GM21526 (cell line): ENCODE results near the gene SPATS2L.

Experiments used
- ATAC-seq: cut with Tn5 transposase; IDR thresholded peaks from one replicate; pipeline ENCODE4 v1.9.1; 2021; ENCODE audit warnings: moderate library complexity; ENCODE audit not compliant: unreplicated experiment, low FRiP score

SPATS2L gene, protein sequence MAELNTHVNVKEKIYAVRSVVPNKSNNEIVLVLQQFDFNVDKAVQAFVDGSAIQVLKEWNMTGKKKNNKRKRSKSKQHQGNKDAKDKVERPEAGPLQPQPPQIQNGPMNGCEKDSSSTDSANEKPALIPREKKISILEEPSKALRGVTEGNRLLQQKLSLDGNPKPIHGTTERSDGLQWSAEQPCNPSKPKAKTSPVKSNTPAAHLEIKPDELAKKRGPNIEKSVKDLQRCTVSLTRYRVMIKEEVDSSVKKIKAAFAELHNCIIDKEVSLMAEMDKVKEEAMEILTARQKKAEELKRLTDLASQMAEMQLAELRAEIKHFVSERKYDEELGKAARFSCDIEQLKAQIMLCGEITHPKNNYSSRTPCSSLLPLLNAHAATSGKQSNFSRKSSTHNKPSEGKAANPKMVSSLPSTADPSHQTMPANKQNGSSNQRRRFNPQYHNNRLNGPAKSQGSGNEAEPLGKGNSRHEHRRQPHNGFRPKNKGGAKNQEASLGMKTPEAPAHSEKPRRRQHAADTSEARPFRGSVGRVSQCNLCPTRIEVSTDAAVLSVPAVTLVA

GRCh38 chr2:200306196-200306930 lies at the start of gene SPATS2L:
SPATS2L (plus strand) TSS chr2:200306693; CDS start chr2:200389245, 82,552 bp downstream.
- ATAC-seq: peak; percentile 54

DNA sequence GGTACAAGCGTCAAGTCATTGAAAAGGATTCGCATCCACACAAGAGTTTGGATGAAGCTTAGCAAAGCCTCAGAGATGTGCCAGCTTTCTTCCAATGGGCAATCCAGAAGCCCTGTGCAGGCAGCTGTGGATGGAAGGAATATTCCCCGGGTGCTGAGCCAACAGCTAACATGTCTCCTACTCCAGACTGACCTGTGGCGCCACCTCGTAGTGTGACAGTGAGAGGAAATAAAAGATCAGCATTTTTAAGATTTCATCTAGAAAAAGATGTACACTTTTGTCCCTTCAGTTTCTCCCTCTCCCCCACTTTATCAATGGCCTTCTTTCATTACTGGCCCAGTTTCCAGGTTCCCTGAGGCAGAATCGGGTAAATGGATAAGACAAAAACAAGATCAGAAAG lies 48.9 kb upstream of the SPATS2L start:
- ATAC-seq: no peak

- ATAC-seq: no peak
Measured at GRCh38 chr2:200258081-200258480, 48.4 kb upstream of the SPATS2L start.

DNA sequence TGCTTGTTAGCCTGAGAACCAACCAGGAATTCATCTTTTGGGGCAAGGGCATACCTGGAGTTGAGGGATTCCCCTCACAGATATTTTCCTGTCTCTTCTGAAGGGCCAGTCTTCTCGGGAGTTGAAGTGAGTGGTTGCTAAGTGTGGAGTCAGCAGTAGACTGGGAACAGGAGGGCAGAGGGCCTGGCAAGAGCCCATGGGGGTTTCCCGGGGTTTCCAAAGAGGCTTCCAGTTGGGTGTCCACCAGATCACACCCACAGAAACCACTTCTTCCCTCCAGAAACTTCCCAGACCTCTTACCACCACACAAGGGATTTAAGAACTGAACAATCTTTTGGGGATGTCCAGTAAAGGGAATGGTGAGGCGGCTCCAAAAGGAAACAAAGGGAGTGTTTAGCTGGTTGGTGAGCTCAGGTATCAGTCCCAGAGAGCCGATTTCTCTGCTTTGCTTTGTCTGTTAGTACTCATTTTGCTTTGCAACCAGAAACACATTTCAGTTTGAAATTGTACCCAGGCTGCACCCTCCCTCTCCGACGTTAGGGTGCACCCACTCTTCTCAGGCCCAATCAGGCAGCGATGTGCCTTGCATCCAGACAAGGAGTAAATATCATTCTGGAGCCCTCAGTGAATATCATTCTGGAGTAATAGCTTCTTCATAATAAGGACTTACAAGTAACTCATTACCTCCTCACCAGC lies 47.5 kb upstream of the SPATS2L start:
- ATAC-seq: no peak

DNA sequence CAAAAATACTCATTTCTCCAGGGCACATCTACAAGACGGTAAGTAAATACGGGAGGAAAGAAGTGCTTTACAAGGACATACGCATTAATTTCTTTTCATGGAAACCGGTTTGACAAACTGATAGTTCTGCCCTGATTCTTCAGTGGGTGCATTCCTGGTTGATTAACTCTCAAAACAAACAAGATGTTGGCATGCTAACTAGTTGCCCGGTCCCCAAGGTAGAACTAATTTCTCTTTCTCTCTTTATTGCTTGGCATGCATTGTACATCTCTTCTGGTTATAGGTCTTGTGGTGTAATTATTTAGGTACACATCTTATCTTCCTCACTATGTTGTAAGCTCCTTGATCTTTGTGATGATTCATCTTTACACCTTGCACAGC lies 46.9 kb upstream of the SPATS2L start:
- ATAC-seq: no peak

GRCh38 chr2:200262047-200262446 lies 44.4 kb upstream of the SPATS2L start:
- ATAC-seq: no peak

DNA sequence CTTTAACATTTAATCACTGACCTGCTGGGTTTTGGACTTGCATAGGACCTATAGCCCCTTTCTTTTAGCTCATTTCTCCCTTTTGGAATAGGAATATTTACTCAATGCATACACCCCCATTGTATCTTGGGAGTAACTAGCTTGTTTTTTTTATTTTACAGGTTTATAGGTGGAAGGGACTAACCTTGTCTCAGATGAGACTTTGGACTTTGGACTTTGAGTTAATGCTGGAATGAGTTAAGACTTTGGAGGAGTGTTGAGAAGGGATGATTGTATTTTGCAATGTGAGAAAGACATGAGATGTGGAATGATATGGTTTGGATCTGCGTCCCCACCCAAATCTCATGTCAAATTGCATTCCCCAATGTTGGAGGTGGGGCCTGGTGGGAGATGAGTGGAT lies 43.2 kb upstream of the SPATS2L start:
- ATAC-seq: no peak

DNA sequence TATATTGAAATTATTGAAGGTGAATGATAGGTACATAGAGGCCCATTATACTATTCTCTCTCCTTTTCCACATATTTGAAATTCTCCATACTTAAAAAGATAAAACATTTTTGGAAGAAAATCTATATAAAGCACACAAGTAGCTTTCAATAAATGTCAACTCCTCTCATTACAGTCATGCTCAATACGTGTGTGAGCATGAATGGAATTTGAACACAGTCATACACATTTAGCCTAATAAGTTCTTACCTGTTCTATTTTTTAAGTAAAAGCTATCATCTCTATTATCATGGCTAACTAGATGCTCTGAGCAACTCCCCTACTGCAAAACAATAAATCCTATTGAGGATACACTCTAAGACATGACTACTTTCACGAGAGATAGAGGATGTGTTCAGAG lies 41.9 kb upstream of the SPATS2L start:
- ATAC-seq: no peak

DNA sequence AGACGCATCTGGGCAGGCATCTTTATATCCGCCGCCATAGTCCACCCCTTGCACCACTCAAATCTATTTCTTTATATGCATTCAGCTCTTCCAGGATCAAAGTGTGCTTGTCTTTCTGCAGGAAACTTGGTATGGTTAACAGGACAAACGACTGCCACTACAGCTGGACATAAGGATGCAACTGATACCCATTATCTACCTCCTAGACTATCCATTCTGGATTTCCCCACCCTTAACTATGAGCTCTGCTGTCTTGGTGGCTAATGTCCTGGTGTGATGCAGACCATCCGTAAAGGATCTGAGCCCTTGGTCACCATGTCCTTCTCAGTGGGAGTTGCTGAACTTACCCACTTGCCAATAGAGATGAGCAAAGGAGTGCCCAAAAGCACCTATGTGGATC lies 40.1 kb upstream of the SPATS2L start:
- no peak for ATAC-seq

DNA sequence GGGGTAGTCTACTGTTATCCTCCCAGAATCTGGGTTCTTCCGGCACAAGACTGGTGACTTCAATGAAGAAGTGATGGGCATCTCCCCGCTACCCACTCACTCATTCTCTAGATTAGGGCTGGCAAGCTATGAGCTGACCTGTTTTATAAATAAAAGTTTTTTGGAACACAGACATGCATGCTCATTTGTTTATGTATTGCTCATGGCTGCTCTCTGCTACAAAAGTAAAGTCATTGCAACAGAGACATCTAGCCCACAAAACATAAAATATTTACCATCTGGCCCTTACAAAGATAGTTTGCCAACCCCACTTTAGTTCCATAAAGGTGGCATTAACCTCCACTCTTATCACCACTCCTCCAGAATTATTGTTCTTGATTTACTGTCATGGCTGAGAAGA lies 39.1 kb upstream of the SPATS2L start:
- ATAC-seq: no peak

DNA sequence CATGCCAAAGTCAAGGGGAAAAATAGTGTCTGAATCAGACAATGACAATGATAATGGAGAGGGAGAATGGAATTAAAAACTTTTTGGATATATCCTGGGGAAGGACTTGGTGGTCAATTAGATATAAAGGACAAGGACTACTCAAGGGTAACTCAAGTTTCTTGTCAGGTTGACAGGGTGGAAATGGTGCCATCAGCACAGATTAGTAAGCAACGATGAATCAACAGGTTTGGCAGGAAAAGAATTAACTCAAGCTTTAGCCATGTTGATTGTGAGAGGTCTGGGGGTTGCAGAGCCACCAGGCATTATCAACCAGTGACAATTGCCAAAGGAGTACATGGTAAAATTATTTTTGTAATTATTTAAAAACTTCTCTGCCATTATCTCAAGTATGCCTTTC lies 35.8 kb upstream of the SPATS2L start:
- no peak for ATAC-seq

- ATAC-seq: no peak
Measured at GRCh38 chr2:200272320-200272719, 34.2 kb upstream of the SPATS2L start.

DNA sequence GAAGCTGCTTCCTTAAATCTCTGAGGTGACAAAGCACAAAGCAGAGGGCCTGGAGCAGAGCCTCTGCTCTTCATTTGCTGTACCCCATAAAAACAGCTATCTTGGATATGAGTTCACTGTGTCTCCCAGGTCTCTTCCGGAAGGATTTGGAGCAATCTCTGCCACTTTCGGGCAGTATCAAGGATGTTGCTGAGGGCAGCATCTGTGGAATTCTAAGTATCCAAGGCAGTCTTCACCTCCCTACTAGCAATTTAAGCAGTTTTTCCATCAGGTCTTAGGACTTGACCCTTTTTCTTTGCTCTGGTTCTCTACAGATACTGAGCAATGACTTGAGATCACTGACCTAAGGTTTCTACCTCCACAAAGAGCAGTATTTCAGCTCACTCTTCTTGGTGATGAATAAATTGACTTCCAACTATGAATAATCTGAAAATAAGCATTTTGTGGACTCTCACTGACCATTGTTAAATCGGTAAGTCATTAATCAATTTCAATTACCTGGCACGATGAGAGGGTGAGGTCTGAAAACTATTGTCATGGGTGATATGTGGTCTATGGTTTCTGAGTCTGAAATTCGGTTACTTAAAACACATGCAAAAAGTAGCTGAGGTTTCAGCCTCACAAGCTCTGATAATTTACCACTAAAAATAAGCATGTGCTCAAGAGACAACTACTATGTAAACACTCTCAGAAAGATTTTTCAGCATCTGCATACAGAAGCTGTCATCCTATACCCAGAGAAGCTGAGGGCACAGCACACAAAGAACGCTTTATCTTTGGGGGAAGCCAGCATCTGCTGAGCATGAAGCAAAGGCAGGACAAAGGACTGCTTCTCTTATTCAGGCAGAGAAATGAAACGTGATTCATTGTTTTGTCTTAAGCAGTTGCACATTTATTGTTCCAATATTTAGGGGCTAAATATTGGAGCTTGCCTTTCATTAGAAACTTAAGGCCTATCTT lies 32.1 kb upstream of the SPATS2L start:
- no peak for ATAC-seq

DNA sequence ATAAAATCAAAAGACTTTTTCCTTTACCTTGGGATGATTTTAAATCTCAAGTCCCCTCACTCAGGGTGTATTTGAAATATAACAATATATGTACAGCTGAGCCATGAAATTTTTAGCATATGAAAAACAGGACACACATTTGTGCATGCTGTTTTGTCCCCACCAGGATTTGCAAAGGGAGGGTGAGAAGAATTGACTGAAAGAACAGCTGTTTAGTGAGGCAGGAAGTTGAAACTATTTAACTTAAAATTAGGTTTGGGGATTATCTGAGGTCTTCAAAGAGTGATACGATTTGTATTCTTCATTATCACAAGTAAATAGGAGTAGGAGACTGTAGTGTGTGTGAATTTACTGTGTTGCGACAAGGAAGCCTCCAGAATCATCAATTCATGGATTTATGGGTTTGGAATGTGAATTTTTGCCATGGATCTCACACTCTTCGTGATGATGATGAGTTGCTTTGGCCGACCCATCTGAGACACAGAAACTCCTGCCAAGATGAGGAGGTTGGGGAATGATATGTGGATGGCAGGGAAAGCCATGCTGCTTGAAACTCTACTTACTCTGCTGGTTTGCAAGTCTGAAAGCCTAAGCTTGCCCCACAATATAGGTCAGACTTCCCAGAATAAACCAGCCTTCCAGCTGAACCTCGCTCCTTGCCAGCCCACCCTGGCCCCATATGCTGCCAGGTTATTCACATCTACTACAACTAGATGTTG lies 31.0 kb upstream of the SPATS2L start:
- no peak for ATAC-seq

- no peak for ATAC-seq
Measured at GRCh38 chr2:200276472-200276871, 30.0 kb upstream of the SPATS2L start.

GRCh38 chr2:200278694-200279316 lies 27.7 kb upstream of the SPATS2L start:
- ATAC-seq: no peak

- ATAC-seq: no peak
Measured at GRCh38 chr2:200279857-200280256, 26.6 kb upstream of the SPATS2L start.

- ATAC-seq: no peak
Measured at GRCh38 chr2:200286578-200286977, 19.9 kb upstream of the SPATS2L start.
